Prostate gland (tissue), 2 donors: Measurements from ENCODE around the gene SPANXA2.
"Not testable (repeated sequence)": the region's sequence is repeated elsewhere in the genome, so short reads cannot be mapped to it uniquely, and the experiment has no call there.

Experiments used
- POLR2A ChIP-seq: fragments of 450-650 bp; IDR thresholded peaks from one replicate; pipeline ENCODE4 v1.6.1; 2016; ENCODE audit warnings: antibody characterized with exemption, mild to moderate bottlenecking
- TF ChIP-seq, protein P1 (sequence below), 4 experiments: fragments of 200-600 bp in 2 of 4; fragments of 450-650 bp in 2 of 4; sonication (generic) in 2 of 4; IDR thresholded peaks; 1 replicate in 3 of 4; 2 replicates in 1 of 4; pipeline ENCODE4 v1.5.1; 2016 to 2019; ENCODE audit warnings: antibody characterized with exemption in 4 of 4, mild to moderate bottlenecking in 2 of 4, moderate library complexity in 2 of 4

DNA sequence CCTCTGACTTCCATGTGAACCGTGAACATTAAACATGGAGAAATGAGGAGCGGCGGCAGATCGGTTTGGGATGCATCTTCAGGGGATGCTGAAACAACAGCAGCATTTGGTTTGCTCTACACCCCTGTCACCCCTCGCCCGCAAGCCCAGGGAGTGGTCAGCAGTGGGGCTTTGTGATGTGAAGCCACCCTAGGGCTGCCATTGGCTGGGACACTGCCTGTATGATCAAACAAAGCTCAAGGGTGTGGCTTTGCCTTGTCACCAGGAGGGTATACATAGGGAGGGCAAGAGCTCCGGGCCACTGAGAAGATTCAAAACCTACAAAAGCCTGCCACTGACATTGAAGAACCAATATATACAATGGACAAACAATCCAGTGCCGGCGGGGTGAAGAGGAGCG lies at the start of gene SPANXA2:
- TF ChIP-seq, protein P1, sequence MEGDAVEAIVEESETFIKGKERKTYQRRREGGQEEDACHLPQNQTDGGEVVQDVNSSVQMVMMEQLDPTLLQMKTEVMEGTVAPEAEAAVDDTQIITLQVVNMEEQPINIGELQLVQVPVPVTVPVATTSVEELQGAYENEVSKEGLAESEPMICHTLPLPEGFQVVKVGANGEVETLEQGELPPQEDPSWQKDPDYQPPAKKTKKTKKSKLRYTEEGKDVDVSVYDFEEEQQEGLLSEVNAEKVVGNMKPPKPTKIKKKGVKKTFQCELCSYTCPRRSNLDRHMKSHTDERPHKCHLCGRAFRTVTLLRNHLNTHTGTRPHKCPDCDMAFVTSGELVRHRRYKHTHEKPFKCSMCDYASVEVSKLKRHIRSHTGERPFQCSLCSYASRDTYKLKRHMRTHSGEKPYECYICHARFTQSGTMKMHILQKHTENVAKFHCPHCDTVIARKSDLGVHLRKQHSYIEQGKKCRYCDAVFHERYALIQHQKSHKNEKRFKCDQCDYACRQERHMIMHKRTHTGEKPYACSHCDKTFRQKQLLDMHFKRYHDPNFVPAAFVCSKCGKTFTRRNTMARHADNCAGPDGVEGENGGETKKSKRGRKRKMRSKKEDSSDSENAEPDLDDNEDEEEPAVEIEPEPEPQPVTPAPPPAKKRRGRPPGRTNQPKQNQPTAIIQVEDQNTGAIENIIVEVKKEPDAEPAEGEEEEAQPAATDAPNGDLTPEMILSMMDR (IDR thresholded peaks at IDR 0.05) = not testable (repeated sequence)
- TF ChIP-seq POLR2A = not testable (repeated sequence)
